H9 (cell line): ENCODE data around the gene HCN4. TPM values are rescaled to one million over a fixed set of nuclear protein-coding genes. Genes with fewer than 3 reads are reported as not detected.

Experiments used
- DNase-seq: peaks from one replicate; pipeline ENCODE4 v3.0.0-alpha.2; 2017
- H2AFZ ChIP-seq: one replicate; pipeline ENCODE4 v1.6.1; 2013; ENCODE audit warnings: mild to moderate bottlenecking, low read length, control low read depth, moderate library complexity
- H2AK5ac ChIP-seq: 2 replicates; pipeline ENCODE4 v1.6.1; 2013; ENCODE audit warnings: low read length, control low read depth, mixed read lengths; ENCODE audit not compliant: insufficient read length
- H2BK120ac ChIP-seq: one replicate; pipeline ENCODE4 v1.6.1; 2013; ENCODE audit warnings: low read depth, mild to moderate bottlenecking, low read length, control low read depth, inconsistent platforms; ENCODE audit not compliant: poor library complexity, severe bottlenecking
- H2BK12ac ChIP-seq: 2 replicates; pipeline ENCODE4 v1.6.1; 2013; ENCODE audit warnings: low read length, control low read depth, mixed read lengths, low read depth; ENCODE audit not compliant: insufficient read length
- H2BK15ac ChIP-seq: 2 replicates; pipeline ENCODE4 v1.6.1; 2013; ENCODE audit warnings: low read depth, low read length, control low read depth
- H2BK20ac ChIP-seq: one replicate; pipeline ENCODE4 v1.6.1; 2013; ENCODE audit warnings: low read depth, mild to moderate bottlenecking, low read length, control low read depth, inconsistent platforms; ENCODE audit not compliant: poor library complexity, severe bottlenecking
- H2BK5ac ChIP-seq: 2 replicates; pipeline ENCODE4 v1.6.1; 2013; ENCODE audit warnings: low read length, control low read depth, mixed read lengths; ENCODE audit not compliant: insufficient read length
- H3K14ac ChIP-seq: 2 replicates; pipeline ENCODE4 v1.6.1; 2013; ENCODE audit warnings: low read length, control low read depth; ENCODE audit not compliant: insufficient read depth
- H3K18ac ChIP-seq: 2 replicates; pipeline ENCODE4 v1.6.1; 2013; ENCODE audit warnings: low read depth, mild to moderate bottlenecking, mixed read lengths, low read length, control low read depth; ENCODE audit not compliant: insufficient read length
- H3K23ac ChIP-seq: 2 replicates; pipeline ENCODE4 v1.6.1; 2013; ENCODE audit warnings: low read length, control low read depth, mixed read lengths, low read depth; ENCODE audit not compliant: insufficient read length
- H3K23me2 ChIP-seq: 2 replicates; pipeline ENCODE4 v1.6.1; 2013; ENCODE audit warnings: low read depth, mild to moderate bottlenecking, mixed read lengths, low read length, control low read depth; ENCODE audit not compliant: insufficient read length, poor library complexity, severe bottlenecking
- H3K27ac ChIP-seq: 2 replicates; pipeline ENCODE4 v1.5.1; 2013; ENCODE audit warnings: low read length, control low read depth, mixed read lengths, low read depth; ENCODE audit not compliant: insufficient read length
- H3K27me3 ChIP-seq: 2 replicates; pipeline ENCODE4 v1.6.1; 2013; ENCODE audit warnings: low read length, control low read depth, inconsistent platforms; ENCODE audit not compliant: insufficient read depth
- H3K4ac ChIP-seq: 2 replicates; pipeline ENCODE4 v1.6.1; 2013; ENCODE audit warnings: low read depth, mild to moderate bottlenecking, control low read depth, inconsistent platforms, low read length, moderate library complexity
- H3K4me1 ChIP-seq: 2 replicates; pipeline ENCODE4 v1.6.1; 2013; ENCODE audit warnings: low read length, control low read depth, inconsistent platforms; ENCODE audit not compliant: insufficient read depth
- H3K4me2 ChIP-seq: 2 replicates; pipeline ENCODE4 v1.6.1; 2013; ENCODE audit warnings: low read length, control low read depth, mixed read lengths; ENCODE audit not compliant: insufficient read length, insufficient read depth
- H3K56ac ChIP-seq: 2 replicates; pipeline ENCODE4 v1.6.1; 2013; ENCODE audit warnings: low read depth, mild to moderate bottlenecking, mixed read lengths, low read length, control low read depth; ENCODE audit not compliant: insufficient read length
- H3K79me1 ChIP-seq: 2 replicates; pipeline ENCODE4 v1.6.1; 2013; ENCODE audit warnings: low read depth, mild to moderate bottlenecking, moderate library complexity, low read length, control low read depth, inconsistent platforms; ENCODE audit not compliant: insufficient read depth, poor library complexity, severe bottlenecking
- H3K79me2 ChIP-seq: 2 replicates; pipeline ENCODE4 v1.6.1; 2013; ENCODE audit warnings: low read length, control low read depth, inconsistent platforms; ENCODE audit not compliant: insufficient read depth
- H3K9ac ChIP-seq: 2 replicates; pipeline ENCODE4 v1.6.1; 2013; ENCODE audit warnings: low read length, control low read depth, mixed read lengths; ENCODE audit not compliant: insufficient read length; ENCODE audit errors: extremely low read depth
- H3K9me3 ChIP-seq: one replicate; pipeline ENCODE4 v1.6.1; 2013; ENCODE audit warnings: low read depth, low read length, inconsistent platforms; ENCODE audit not compliant: control insufficient read depth
- H3T11ph ChIP-seq: one replicate; pipeline ENCODE4 v1.6.1; 2013; ENCODE audit warnings: mild to moderate bottlenecking, low read length, control low read depth, inconsistent platforms
- H4K20me1 ChIP-seq: one replicate; pipeline ENCODE4 v1.6.1; 2013; ENCODE audit not compliant: control insufficient read depth, insufficient read length, insufficient read depth
- H4K5ac ChIP-seq: 2 replicates; pipeline ENCODE4 v1.6.1; 2013; ENCODE audit warnings: low read depth, mild to moderate bottlenecking, mixed read lengths, low read length, control low read depth; ENCODE audit not compliant: insufficient read length
- H4K8ac ChIP-seq: replicated peaks from 2 replicates; pipeline ENCODE4 v1.6.1; 2013; ENCODE audit warnings: low read length, control low read depth, mixed read lengths, low read depth; ENCODE audit not compliant: insufficient read length
- H4K91ac ChIP-seq: 2 replicates; pipeline ENCODE4 v1.6.1; 2013; ENCODE audit warnings: low read depth, mild to moderate bottlenecking, moderate library complexity, mixed read lengths, low read length, control low read depth; ENCODE audit not compliant: insufficient read length
- H3K27ac Mint-ChIP-seq, 3 experiments: 2 replicates in 2 of 3; 3 replicates in 1 of 3; pipeline ENCODE4 v1.8.0; 2020 to 2021; ENCODE audit warnings: mixed read lengths in 3 of 3, mild to moderate bottlenecking in 1 of 3, moderate library complexity in 1 of 3
- H3K27me3 Mint-ChIP-seq: 2 replicates; pipeline ENCODE4 v1.8.0; 2021; ENCODE audit warnings: low read depth, mild to moderate bottlenecking, moderate library complexity, mixed read lengths
- H3K36me3 Mint-ChIP-seq, 3 experiments: 2 replicates in 2 of 3; 3 replicates in 1 of 3; pipeline ENCODE4 v1.8.0; 2020 to 2021; ENCODE audit warnings: low read depth in 3 of 3, mixed read lengths in 3 of 3; ENCODE audit not compliant: insufficient read depth in 1 of 3
- H3K4me1 Mint-ChIP-seq, 2 experiments: 2 replicates each; pipeline ENCODE4 v1.8.0; 2020; ENCODE audit warnings: mixed read lengths in 2 of 2
- H3K4me3 Mint-ChIP-seq, 2 experiments: 2 replicates in 1 of 2; 3 replicates in 1 of 2; pipeline ENCODE4 v1.8.0; 2020 to 2021; ENCODE audit warnings: mild to moderate bottlenecking in 2 of 2, mixed read lengths in 2 of 2, moderate library complexity in 1 of 2
- H3K9me3 Mint-ChIP-seq, 2 experiments: 2 replicates in 1 of 2; 3 replicates in 1 of 2; pipeline ENCODE4 v1.8.0; 2020; ENCODE audit warnings: mild to moderate bottlenecking in 2 of 2, mixed read lengths in 2 of 2, moderate library complexity in 1 of 2
- WGBS: extraction: QIAGEN DNeasy Blood & Tissue Kit; methylation state at CpG from one replicate; pipeline ENCODE4 v1.1.7; 2013; ENCODE audit warnings: missing lambda C conversion rate, low lambda C conversion rate, mixed read lengths; ENCODE audit not compliant: insufficient read length; ENCODE audit errors: extremely low coverage; 5-methylcytosine and 5-hydroxymethylcytosine counted together
- total RNA-seq: library from RNA; stranded (reverse); gene quantifications from 2 replicates; pipeline ENCODE4 v1.2.1, GENCODE V29; 2021
- TF ChIP-seq, protein P1 (sequence below): fragments of 200-600 bp; sonication (generic); conservative IDR thresholded peaks from 3 replicates; pipeline ENCODE4 v1.8.0; 2021; ENCODE audit warnings: antibody characterized with exemption, mild to moderate bottlenecking

HCN4 gene
- total RNA-seq, 1 experiment from 2014 or later, result 10.5 TPM

DNA sequence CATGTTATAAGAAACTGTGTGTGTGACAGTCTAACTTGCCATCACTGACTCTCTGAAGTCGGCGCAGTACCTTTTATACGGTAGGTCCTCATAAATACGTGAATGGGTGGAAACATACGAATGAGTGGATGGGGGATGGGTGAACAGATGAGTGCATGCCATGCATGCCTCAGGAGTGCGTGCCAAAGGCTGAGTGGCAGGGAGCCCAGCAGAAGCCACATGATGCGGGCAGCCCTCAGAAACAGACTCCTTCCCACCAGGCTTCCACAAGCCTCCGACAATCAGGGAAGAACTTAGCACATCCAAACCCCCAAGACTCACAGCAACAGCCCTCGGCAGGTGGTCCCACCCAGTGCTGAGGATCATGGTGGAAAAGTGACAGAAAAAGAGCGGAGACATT lies 16.7 kb downstream of the HCN4 start:
- no peaks in the 10 kb centered on the region for H3K36me3 Mint-ChIP-seq
- Histone ChIP-seq H2BK15ac (no peak overlapping the region), H4K5ac (no peak overlapping the region), H3K27me3 (no peaks in the 10 kb centered on the region), H3K4ac (no peak overlapping the region), H3K4me2 (no peak overlapping the region), H3K27ac (no peak overlapping the region), H3K9me3 (no peaks in the 10 kb centered on the region), H4K20me1 (peaks cover 4% of the 10 kb centered on the region), H3K9ac (no peak overlapping the region), H3K56ac (no peak overlapping the region), H3K23me2 (no peaks in the 10 kb centered on the region), H3K79me2 (peaks cover 2% of the 10 kb centered on the region; the same call in 1 of the 2 replicates), H4K91ac (no peak overlapping the region), H2AFZ (no peak overlapping the region), H3K18ac (no peak overlapping the region), H3K79me1 (no peaks in the 10 kb centered on the region), H2BK20ac (no peak overlapping the region), H3K23ac (no peak overlapping the region), H2BK5ac (no peak overlapping the region), H3T11ph (no peak overlapping the region), H2BK120ac (no peak overlapping the region), H4K8ac (no peak overlapping the region), H2AK5ac (no peak overlapping the region), H3K4me1 (peaks cover 16% of the 10 kb centered on the region), H2BK12ac (no peak overlapping the region), H3K14ac (no peak overlapping the region)
- peaks cover 2% of the 10 kb centered on the region; the same call in 1 of the 2 replicates for H3K27me3 Mint-ChIP-seq
- no peak overlapping the region for H3K27ac Mint-ChIP-seq
- TF ChIP-seq, protein P1, sequence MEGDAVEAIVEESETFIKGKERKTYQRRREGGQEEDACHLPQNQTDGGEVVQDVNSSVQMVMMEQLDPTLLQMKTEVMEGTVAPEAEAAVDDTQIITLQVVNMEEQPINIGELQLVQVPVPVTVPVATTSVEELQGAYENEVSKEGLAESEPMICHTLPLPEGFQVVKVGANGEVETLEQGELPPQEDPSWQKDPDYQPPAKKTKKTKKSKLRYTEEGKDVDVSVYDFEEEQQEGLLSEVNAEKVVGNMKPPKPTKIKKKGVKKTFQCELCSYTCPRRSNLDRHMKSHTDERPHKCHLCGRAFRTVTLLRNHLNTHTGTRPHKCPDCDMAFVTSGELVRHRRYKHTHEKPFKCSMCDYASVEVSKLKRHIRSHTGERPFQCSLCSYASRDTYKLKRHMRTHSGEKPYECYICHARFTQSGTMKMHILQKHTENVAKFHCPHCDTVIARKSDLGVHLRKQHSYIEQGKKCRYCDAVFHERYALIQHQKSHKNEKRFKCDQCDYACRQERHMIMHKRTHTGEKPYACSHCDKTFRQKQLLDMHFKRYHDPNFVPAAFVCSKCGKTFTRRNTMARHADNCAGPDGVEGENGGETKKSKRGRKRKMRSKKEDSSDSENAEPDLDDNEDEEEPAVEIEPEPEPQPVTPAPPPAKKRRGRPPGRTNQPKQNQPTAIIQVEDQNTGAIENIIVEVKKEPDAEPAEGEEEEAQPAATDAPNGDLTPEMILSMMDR, result no peak
- WGBS, result no CpG with 5 or more reads among the region's 10 CpGs
- no peaks in the 10 kb centered on the region for H3K9me3 Mint-ChIP-seq
- DNase-seq, result no peak
- no peak overlapping the region for H3K4me3 Mint-ChIP-seq
- H3K4me1 Mint-ChIP-seq, result peaks cover 13 to 16% of the 10 kb centered on the region in 2 experiments
